ENCODE data around the gene PLA2G15.

DNA sequence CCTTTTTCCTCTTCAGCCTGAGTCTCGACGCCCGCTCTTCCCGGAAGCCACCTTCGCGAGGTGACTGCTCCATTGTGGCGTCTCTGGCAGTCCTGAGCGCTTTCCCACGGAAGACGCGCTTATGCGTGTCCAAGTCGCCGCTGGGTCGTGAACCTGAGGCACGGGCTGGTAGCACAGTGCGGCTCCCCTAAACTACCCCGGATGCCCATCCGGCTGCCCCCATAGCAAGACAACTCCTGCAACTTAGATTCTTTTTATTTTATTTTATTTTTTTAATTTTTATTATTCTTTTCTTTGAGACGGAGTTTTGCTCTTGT is 7.2 kb upstream of the PLA2G15 start:
- TF ChIP-seq, protein P1, sequence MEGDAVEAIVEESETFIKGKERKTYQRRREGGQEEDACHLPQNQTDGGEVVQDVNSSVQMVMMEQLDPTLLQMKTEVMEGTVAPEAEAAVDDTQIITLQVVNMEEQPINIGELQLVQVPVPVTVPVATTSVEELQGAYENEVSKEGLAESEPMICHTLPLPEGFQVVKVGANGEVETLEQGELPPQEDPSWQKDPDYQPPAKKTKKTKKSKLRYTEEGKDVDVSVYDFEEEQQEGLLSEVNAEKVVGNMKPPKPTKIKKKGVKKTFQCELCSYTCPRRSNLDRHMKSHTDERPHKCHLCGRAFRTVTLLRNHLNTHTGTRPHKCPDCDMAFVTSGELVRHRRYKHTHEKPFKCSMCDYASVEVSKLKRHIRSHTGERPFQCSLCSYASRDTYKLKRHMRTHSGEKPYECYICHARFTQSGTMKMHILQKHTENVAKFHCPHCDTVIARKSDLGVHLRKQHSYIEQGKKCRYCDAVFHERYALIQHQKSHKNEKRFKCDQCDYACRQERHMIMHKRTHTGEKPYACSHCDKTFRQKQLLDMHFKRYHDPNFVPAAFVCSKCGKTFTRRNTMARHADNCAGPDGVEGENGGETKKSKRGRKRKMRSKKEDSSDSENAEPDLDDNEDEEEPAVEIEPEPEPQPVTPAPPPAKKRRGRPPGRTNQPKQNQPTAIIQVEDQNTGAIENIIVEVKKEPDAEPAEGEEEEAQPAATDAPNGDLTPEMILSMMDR (conservative IDR thresholded peaks at IDR 0.05 in 1 of 2, IDR thresholded peaks at IDR 0.05 in 1 of 2; ENCODE audit: extremely low read depth in 1 of 2, insufficient read depth in 1 of 2, low read depth in 1 of 2, low read length in 2 of 2): no peak
- TF ChIP-seq EZH2 (IDR thresholded peaks at IDR 0.05; ENCODE audit: borderline replicate concordance, low read length): no peak

Measured in mammary epithelial cell (primary cell).